Activated T-helper 2 cell treated with anti-CD3 and anti-CD28 coated beads, Interferon-gamma antibody, Interleukin-2, Interleukin-4, amounts not matched to agents 10 μg/mL and 5 μg/mL and 100 μg/mL, durations not matched to agents 14 hours and 24 hours and 36 hours (primary cell): ENCODE results near the gene RTN4RL1. TPM values are rescaled to one million over a fixed set of nuclear protein-coding genes. Genes with fewer than 3 reads are reported as not detected.

Experiments
- DNase-seq: peaks from one replicate; pipeline ENCODE4 v3.0.0; 2021; ENCODE audit warnings: low spot score
- H3K27ac Mint-ChIP-seq: one replicate; pipeline ENCODE4 v1.8.0; 2021; ENCODE audit warnings: mixed read lengths
- H3K27me3 Mint-ChIP-seq: one replicate; pipeline ENCODE4 v1.8.0; 2021; ENCODE audit warnings: low read depth, mixed read lengths
- H3K36me3 Mint-ChIP-seq: one replicate; pipeline ENCODE4 v1.8.0; 2021; ENCODE audit warnings: low read depth, mixed read lengths
- H3K4me1 Mint-ChIP-seq: one replicate; pipeline ENCODE4 v1.8.0; 2021; ENCODE audit warnings: low read depth, mixed read lengths
- H3K4me3 Mint-ChIP-seq: one replicate; pipeline ENCODE4 v1.8.0; 2021; ENCODE audit warnings: low read depth, mild to moderate bottlenecking, moderate library complexity, mixed read lengths
- H3K9me3 Mint-ChIP-seq: one replicate; pipeline ENCODE4 v1.8.0; 2021; ENCODE audit warnings: mixed read lengths
- intact Hi-C: fragments of 100-400 bp; cut with micrococcal nuclease; formaldehyde crosslinking; loops from one replicate; pipeline ENCODE4 v1.15.1; 2023
- total RNA-seq: library from RNA; stranded (reverse); gene quantifications from 2 replicates; pipeline ENCODE4 v1.2.3, GENCODE V29; 2022

RTN4RL1 gene
- total RNA-seq, 1 donor from 2014 or later = 0.25 TPM

- Mint-ChIP-seq H3K27ac (no peak overlapping the region), H3K36me3 (peaks cover 29% of the 10 kb centered on the region), H3K27me3 (no peaks in the 10 kb centered on the region), H3K4me1 (peaks cover 28% of the 10 kb centered on the region), H3K9me3 (no peaks in the 10 kb centered on the region), H3K4me3 (no peak overlapping the region)
- intact Hi-C loops = loop anchor here (5.0 kb wide), 1 partner anchor 210 kb away; no protein-coding TSS in a partner anchor
- no peak for DNase-seq
These were observed 32.1 kb upstream of the RTN4RL1 start for GRCh38 chr17:2057175-2057759.

DNA sequence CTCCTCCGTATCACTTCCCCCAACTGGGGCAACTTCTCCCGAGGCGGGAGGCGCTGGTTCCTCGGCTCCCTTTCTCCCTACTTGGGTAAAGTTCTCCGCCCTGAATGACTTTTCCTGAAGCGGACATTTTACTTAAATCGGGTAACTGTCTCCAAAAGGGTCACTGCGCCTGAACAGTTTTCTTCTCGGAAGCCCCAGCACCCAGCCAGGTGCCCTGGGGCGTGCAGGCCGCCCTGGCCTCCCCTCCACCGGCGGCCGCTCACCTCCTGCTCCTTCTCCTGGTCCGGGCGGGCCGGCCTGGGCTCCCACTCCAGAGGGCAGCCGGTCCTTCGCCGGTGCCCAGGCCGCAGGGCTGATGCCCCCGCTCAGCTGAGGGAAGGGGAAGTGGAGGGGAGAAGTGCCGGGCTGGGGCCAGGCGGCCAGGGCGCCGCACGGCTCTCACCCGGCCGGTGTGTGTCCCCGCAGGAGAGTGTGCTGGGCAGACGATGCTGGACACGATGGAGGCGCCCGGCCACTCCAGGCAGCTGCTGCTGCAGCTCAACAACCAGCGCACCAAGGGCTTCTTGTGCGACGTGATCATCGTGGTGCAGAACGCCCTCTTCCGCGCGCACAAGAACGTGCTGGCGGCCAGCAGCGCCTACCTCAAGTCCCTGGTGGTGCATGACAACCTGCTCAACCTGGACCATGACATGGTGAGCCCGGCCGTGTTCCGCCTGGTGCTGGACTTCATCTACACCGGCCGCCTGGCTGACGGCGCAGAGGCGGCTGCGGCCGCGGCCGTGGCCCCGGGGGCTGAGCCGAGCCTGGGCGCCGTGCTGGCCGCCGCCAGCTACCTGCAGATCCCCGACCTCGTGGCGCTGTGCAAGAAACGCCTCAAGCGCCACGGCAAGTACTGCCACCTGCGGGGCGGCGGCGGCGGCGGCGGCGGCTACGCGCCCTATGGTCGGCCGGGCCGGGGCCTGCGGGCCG lies 31.4 kb upstream of the RTN4RL1 start:
- intact Hi-C loops = loop anchor here (5.0 kb wide), 1 partner anchor 211 kb away; no protein-coding TSS in a partner anchor

GRCh38 chr17:2055292-2056205 lies 30.4 kb upstream of the RTN4RL1 start:
- peaks cover 25% of the 10 kb centered on the region for H3K4me1 Mint-ChIP-seq
- H3K9me3 Mint-ChIP-seq = no peaks in the 10 kb centered on the region
- no peak overlapping the region for H3K27ac Mint-ChIP-seq
- H3K36me3 Mint-ChIP-seq = peaks cover 18% of the 10 kb centered on the region
- intact Hi-C loops = loop anchor here (1.0 to 5.0 kb wide), 4 partner anchors 189 to 281 kb away; partner anchors contain the start of genes SGSM2 and TSR1
- peaks cover 7% of the 10 kb centered on the region for H3K27me3 Mint-ChIP-seq
- H3K4me3 Mint-ChIP-seq = peak overlapping the region; percentile 76
- peak; percentile 57 for DNase-seq

More for the DNA sequence above, 31.4 kb upstream of the RTN4RL1 start:
- H3K9me3 Mint-ChIP-seq = no peaks in the 10 kb centered on the region
- H3K27ac Mint-ChIP-seq = peak overlapping the region; percentile 74
- DNase-seq = peak; percentile 62
- peaks cover 28% of the 10 kb centered on the region for H3K4me1 Mint-ChIP-seq
- peak overlapping the region; percentile 76 for H3K4me3 Mint-ChIP-seq
- peaks cover 23% of the 10 kb centered on the region for H3K36me3 Mint-ChIP-seq
- peaks cover 6% of the 10 kb centered on the region for H3K27me3 Mint-ChIP-seq

DNA sequence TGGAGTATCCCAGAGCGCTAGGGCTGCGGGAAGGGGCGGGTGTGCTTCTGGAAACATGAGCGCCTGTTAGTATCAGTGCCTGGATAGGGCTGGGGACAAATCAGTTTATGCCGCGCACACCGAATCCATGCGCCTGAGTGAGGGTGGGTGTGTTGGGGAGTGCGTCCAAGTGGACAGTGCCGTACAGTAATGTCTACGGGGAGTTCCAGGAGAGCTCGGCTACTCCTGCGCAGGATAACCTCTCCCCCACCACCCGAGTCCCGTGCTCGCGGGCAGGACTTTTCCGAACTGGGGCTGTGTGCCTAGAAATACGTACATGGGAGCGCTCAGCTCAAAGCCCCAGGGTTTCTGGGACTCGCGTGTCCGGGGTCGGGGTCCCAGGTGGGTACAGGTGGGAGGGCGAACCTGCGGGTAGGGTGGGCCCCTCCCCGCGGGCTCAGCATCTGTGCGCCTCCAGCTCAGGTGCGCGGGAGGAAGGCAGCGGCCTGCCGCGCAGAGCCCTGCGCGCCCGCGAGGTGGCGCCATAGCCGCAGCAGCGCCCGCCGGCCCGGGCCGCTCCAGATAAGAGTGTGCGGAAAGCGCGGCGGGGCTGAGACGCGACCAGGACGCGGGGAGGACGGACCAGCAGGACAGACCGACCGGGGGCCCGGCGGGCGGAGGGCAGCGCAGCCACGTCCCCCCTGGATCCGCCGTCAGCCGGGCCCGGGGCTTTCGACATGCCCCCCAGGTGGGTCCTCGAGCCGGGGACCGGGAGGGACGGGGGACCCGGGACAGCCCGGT lies 29.6 kb upstream of the RTN4RL1 start, which contains the start of gene HIC1:
TSS of gene HIC1 (plus strand) at position 592 of the 780 bp plus-strand sequence. CDS start 1,588 bp downstream, outside the sequence.
- peaks cover 10% of the 10 kb centered on the region for H3K36me3 Mint-ChIP-seq
- H3K4me3 Mint-ChIP-seq = peak within 1 kb of the TSS; percentile 78
- peaks cover 19% of the 10 kb centered on the region for H3K4me1 Mint-ChIP-seq
- peak within 1 kb of the TSS; percentile 81 for H3K27ac Mint-ChIP-seq
- H3K9me3 Mint-ChIP-seq = no peaks in the 10 kb centered on the region
- intact Hi-C loops = loop anchor here (1.0 to 5.0 kb wide), 7 partner anchors 16 to 348 kb away; partner anchors contain the start of genes MNT, SGSM2 and TSR1
- H3K27me3 Mint-ChIP-seq = peaks cover 7% of the 10 kb centered on the region
- peak; percentile 81 for DNase-seq

- H3K4me1 Mint-ChIP-seq = peaks cover 18% of the 10 kb centered on the region
- H3K36me3 Mint-ChIP-seq = peaks cover 7% of the 10 kb centered on the region
- peak overlapping the region; percentile 81 for H3K27ac Mint-ChIP-seq
- peaks cover 7% of the 10 kb centered on the region for H3K27me3 Mint-ChIP-seq
- peak overlapping the region; percentile 78 for H3K4me3 Mint-ChIP-seq
- no peaks in the 10 kb centered on the region for H3K9me3 Mint-ChIP-seq
- DNase-seq = no peak
- intact Hi-C loops = loop anchor here (1.0 to 5.0 kb wide), 5 partner anchors 16 to 348 kb away; partner anchors contain the start of genes MNT, SGSM2 and TSR1
These were observed 29.1 kb upstream of the RTN4RL1 start for GRCh38 chr17:2054262-2054511.

DNA sequence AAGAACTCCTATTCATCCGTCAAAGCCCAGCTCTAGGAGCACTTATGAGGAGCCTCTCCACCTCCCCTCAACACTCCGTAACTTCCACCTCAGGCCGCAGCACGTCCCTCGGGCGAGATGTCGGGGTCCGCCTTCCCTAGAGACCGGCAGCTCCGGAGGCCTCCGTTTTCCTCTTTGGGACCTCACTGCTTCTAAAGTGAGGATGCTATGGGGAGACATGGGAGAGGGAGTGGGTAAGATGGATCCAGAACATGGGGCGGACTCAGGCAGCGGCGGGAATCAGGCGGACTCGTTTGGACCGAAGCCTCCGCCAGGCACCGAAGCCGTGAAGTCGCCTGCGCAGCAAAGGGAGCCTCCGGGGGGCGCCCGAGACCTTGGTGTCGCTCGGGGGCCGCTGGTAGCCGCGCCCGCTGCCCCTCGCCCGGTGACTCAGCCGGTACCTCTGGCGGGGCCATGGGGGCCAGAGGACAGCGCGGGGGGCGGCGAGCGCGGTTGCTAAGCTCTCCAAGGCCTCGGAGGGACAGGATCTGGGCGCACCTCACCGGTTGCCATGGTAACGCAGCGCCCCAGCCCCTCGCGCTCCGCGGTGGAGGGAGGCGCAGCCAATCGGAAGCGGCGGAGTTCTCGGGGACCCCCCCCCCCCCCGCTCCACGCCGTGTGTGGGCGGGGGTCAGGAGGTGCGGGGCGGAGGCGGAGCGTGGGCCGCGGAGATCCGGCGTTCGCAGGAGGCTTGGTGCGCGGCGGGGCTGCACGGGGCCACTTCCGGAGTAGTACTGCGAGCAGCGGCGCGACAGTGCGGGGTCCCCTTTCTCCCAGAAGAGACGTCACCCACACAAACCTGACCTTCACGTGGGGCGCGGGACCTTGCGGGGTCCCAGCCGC lies 28.5 kb upstream of the RTN4RL1 start:
- Mint-ChIP-seq H3K36me3 (peaks cover 10% of the 10 kb centered on the region), H3K27ac (peak overlapping the region; percentile 81)

GRCh38 chr17:2051933-2052559 lies 26.9 kb upstream of the RTN4RL1 start:
- Mint-ChIP-seq H3K4me1 (peaks cover 29% of the 10 kb centered on the region), H3K36me3 (peaks cover 11% of the 10 kb centered on the region), H3K4me3 (peak overlapping the region; percentile 35), H3K9me3 (no peaks in the 10 kb centered on the region), H3K27me3 (peaks cover 7% of the 10 kb centered on the region), H3K27ac (peak overlapping the region; percentile 39)
- DNase-seq = no peak
- intact Hi-C loops = loop anchor here (5.0 kb wide), 1 partner anchor 350 kb away; the partner anchor contains the start of gene MNT

More for the DNA sequence above, 28.5 kb upstream of the RTN4RL1 start:
- intact Hi-C loops = loop anchor here (1.0 to 5.0 kb wide), 5 partner anchors 17 to 349 kb away; partner anchors contain the start of genes MNT, SGSM2 and TSR1
- Mint-ChIP-seq H3K4me3 (peak overlapping the region; percentile 78), H3K4me1 (peaks cover 24% of the 10 kb centered on the region), H3K9me3 (no peaks in the 10 kb centered on the region), H3K27me3 (peaks cover 7% of the 10 kb centered on the region)
- DNase-seq = peak; percentile 71

DNA sequence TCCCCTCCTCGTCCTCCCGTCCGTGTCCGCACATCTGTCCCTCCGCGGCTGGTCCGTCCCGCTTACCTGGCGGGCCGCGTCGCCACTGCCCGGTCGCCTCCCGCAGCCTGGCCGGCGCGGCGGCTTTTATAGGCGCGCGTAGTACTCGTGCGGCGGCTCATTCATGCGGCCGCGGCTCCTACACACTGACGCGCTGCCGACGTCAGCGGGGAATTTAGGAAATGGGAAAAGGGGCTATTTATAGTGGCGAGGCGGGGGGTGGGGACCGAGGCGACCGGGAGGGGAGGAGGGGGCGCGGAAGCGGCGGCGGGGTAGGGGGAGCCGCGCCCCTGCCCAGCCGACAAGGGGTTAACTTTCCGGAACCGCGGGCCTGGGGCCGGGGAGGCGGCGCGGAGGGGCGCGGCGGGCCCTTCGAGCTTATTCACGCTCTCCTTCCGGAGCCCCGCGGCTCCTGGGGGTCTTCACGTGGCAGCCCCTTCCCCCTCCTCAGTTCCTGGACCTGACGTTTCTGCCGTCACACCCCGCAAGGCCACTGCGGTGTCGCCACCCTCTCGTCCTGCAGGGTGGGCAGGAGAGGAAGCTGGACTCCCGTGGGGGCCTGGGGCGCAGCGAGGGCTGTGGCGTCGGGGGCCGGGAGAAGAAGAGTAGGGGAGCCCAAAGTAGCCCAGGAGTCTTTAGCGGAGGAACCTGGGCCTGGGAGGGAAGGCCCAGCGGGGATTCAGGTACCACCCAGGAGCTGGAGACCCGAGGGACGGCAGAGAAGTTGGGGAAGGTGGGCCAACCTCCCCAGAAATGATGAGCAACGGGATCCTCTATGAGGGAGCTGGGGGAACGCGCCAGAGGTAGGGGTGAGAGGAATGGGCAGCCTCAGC lies 26.2 kb upstream of the RTN4RL1 start:
- H3K9me3 Mint-ChIP-seq = no peaks in the 10 kb centered on the region
- peaks cover 14% of the 10 kb centered on the region for H3K36me3 Mint-ChIP-seq
- intact Hi-C loops = loop anchor here (5.0 kb wide), 1 partner anchor 351 kb away; the partner anchor contains the start of gene MNT
- H3K27ac Mint-ChIP-seq = no peak overlapping the region
- H3K4me3 Mint-ChIP-seq = peak overlapping the region; percentile 60
- no peak for DNase-seq
- H3K27me3 Mint-ChIP-seq = peaks cover 7% of the 10 kb centered on the region
- H3K4me1 Mint-ChIP-seq = peaks cover 29% of the 10 kb centered on the region

DNA sequence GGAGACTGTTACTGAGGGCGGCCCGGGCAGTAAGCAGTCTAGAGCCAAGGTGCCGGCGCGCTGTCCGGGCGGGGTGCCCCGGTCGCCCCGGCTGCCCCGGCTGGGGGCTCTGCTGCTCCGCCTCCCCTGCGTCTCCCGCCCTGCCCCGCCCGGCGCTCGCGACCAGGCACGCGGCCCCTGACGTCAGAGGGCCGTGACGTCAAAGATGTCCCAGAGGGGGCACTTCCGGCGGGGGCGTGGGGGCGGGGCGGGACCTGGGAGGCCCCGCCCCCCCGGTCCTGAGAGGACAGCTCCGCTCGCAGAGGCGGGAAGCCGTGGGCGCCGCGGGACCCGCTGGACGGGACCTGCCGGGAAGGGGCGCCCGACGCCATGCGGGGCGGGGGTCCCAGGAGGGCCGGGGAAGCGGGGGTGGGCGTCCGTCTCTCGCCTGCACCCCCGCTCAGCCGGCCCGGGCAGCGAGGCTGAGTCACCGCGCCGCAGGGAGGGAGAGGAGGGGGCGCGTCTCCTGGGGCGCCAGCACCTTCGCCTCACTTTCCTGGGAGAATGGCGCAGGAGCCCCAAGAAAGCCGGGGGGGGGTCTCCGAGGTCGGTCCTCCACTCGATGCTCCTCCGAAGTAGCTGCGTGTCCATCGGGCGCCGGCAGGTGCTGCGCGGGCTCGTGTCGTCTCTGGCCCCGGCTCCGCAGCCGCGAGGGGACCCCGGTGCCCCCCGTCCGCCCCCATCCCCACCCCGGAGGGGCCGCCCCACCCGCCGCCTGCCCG lies 25.3 kb upstream of the RTN4RL1 start:
- intact Hi-C loops = loop anchor here (5.0 kb wide), 1 partner anchor 352 kb away; the partner anchor contains the start of gene MNT
- H3K36me3 Mint-ChIP-seq = peaks cover 17% of the 10 kb centered on the region
- peak; percentile 64 for DNase-seq
- H3K4me1 Mint-ChIP-seq = peaks cover 29% of the 10 kb centered on the region
- H3K27me3 Mint-ChIP-seq = peaks cover 7% of the 10 kb centered on the region
- H3K4me3 Mint-ChIP-seq = no peak overlapping the region
- H3K27ac Mint-ChIP-seq = no peak overlapping the region
- H3K9me3 Mint-ChIP-seq = no peaks in the 10 kb centered on the region
